ENCODE results near the gene DCLK3. TPM values are rescaled to one million over a fixed set of nuclear protein-coding genes. Genes with fewer than 3 reads are reported as not detected.

Gene DCLK3
- total RNA-seq, 2 donors from 2014 or later = 0.08 to 0.15 TPM

- TF ChIP-seq CTCF (IDR thresholded peaks at IDR 0.05) = no peak
- Histone ChIP-seq H3K9me3 (peaks cover 0 to 11% of the 10 kb centered on the region in 2 donors), H3K27ac (no peak overlapping the region), H3K36me3 (no peaks in the 10 kb centered on the region), H3K27me3 (no peaks in the 10 kb centered on the region), H3K4me3 (no peak overlapping the region), H3K4me1 (no peaks in the 10 kb centered on the region)
- no peak for DNase-seq (ENCODE audit: low spot score)
Measured at GRCh38 chr3:36744763-36745162, 19.6 kb downstream of the DCLK3 start.

- H3K4me3 ChIP-seq = no peak overlapping the region
- H3K9me3 ChIP-seq = peaks cover 0 to 11% of the 10 kb centered on the region in 2 donors
- no peak overlapping the region for H3K27ac ChIP-seq
- TF ChIP-seq CTCF (IDR thresholded peaks at IDR 0.05) = no peak
- H3K4me1 ChIP-seq = no peaks in the 10 kb centered on the region
- H3K27me3 ChIP-seq = no peaks in the 10 kb centered on the region
- DNase-seq (ENCODE audit: low spot score) = no peak
- H3K36me3 ChIP-seq = no peaks in the 10 kb centered on the region
Measured at GRCh38 chr3:36743826-36744225, 20.5 kb downstream of the DCLK3 start.

GRCh38 chr3:36741285-36741684 is 23.1 kb downstream of the DCLK3 start:
- TF ChIP-seq CTCF (IDR thresholded peaks at IDR 0.05) = peak in 1 of 2 donors; percentile 23
- DNase-seq (ENCODE audit: low spot score) = no peak
- Histone ChIP-seq H3K4me1 (peaks cover 0 to 9% of the 10 kb centered on the region in 2 donors), H3K9me3 (no peaks in the 10 kb centered on the region), H3K4me3 (no peak overlapping the region), H3K36me3 (no peaks in the 10 kb centered on the region), H3K27ac (no peak overlapping the region), H3K27me3 (no peaks in the 10 kb centered on the region)

GRCh38 chr3:36740787-36741186 is 23.6 kb downstream of the DCLK3 start:
- DNase-seq (ENCODE audit: low spot score) = no peak
- Histone ChIP-seq H3K27ac (no peak overlapping the region), H3K4me1 (peaks cover 0 to 13% of the 10 kb centered on the region in 2 donors), H3K9me3 (no peaks in the 10 kb centered on the region), H3K4me3 (no peak overlapping the region), H3K36me3 (no peaks in the 10 kb centered on the region), H3K27me3 (no peaks in the 10 kb centered on the region)
- no peak for TF ChIP-seq CTCF (IDR thresholded peaks at IDR 0.05)

- no peak for DNase-seq (ENCODE audit: low spot score)
- H3K36me3 ChIP-seq = no peaks in the 10 kb centered on the region
- no peak overlapping the region for H3K27ac ChIP-seq
- no peaks in the 10 kb centered on the region for H3K9me3 ChIP-seq
- H3K27me3 ChIP-seq = no peaks in the 10 kb centered on the region
- no peak overlapping the region for H3K4me3 ChIP-seq
- H3K4me1 ChIP-seq = peaks cover 0 to 13% of the 10 kb centered on the region in 2 donors
- TF ChIP-seq CTCF (IDR thresholded peaks at IDR 0.05) = no peak
Measured at GRCh38 chr3:36738702-36739101, 25.7 kb downstream of the DCLK3 start.

- Histone ChIP-seq H3K9me3 (no peaks in the 10 kb centered on the region), H3K4me3 (no peak overlapping the region), H3K4me1 (peaks cover 0 to 13% of the 10 kb centered on the region in 2 donors), H3K27me3 (no peaks in the 10 kb centered on the region), H3K36me3 (no peaks in the 10 kb centered on the region), H3K27ac (no peak overlapping the region)
- TF ChIP-seq CTCF (IDR thresholded peaks at IDR 0.05) = no peak
- DNase-seq (ENCODE audit: low spot score) = no peak
Measured at GRCh38 chr3:36736301-36736700, 28.1 kb downstream of the DCLK3 start.
